Fibroblast of lung (primary cell): ENCODE measurements around the gene BLID.

Source experiments
- CTCF ChIP-seq, 2 donors: IDR thresholded peaks in 1 of 2; conservative IDR thresholded peaks in 1 of 2; 1 replicate in 1 of 2; 2 replicates in 1 of 2; pipeline ENCODE4 v1.5.1; 2011 to 2012; ENCODE audit warnings: low read length in 2 of 2, control low read depth in 1 of 2, inconsistent platforms in 1 of 2, low read depth in 1 of 2, mild to moderate bottlenecking in 1 of 2
- EZH2 ChIP-seq: IDR thresholded peaks from 2 replicates; pipeline ENCODE4 v1.5.1; 2012; ENCODE audit warnings: low read length, control low read depth, mild to moderate bottlenecking; ENCODE audit errors: missing control alignments

DNA sequence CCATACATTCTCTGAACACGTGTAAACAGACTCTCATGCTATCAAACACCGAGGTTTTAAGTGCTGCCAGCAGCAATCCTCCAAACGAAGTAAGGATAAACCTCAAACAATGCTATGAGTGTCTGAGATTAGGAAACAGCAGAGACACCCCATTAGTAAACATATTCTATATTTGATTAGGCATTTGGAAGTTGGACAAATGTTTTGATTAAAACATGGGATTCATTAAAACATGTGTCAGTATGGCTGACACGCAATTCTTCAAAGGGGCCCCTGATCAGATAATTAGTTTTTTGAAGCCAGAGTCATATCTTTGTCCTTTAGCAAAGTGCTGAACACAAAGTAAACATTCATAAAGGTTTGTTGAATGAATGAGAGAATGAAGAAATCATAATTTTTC is 33.2 kb upstream of the BLID start:
- no peak for TF ChIP-seq CTCF (conservative IDR thresholded peaks at IDR 0.05 in 1 of 2, IDR thresholded peaks at IDR 0.05 in 1 of 2; ENCODE audit: low read depth in 1 of 2, low read length in 2 of 2)
- TF ChIP-seq EZH2: no peak
